K562 (cell line): Measurements from ENCODE around the gene TCAP. TPM values are rescaled to one million over a fixed set of nuclear protein-coding genes. Genes with fewer than 3 reads are reported as not detected.

ENCODE experiments used
- DMBX1 ChIP-seq: fragments of 250-450 bp; sonication (Bioruptor Pico); IDR thresholded peaks from 2 replicates; pipeline ENCODE4 v1.8.0; 2022; ENCODE audit warnings: inconsistent platforms, mild to moderate bottlenecking, moderate library complexity, borderline replicate concordance
- PRDM10 ChIP-seq: fragments of 450-650 bp; IDR thresholded peaks from 2 replicates; pipeline ENCODE4 v1.6.1; 2018; ENCODE audit not compliant: partially characterized antibody
- REST ChIP-seq, 2 experiments: fragments of 450-650 bp; formaldehyde crosslinking in 1 of 2; IDR thresholded peaks; 2 replicates each; pipeline versions ENCODE4 v1.4.0 to v1.6.1; 2014 to 2020; ENCODE audit warnings: mild to moderate bottlenecking in 2 of 2, borderline replicate concordance in 1 of 2, low read depth in 1 of 2
- SRF ChIP-seq, 2 experiments: fragments of 250-450, 450-650 bp in 1 of 2; sonication (Bioruptor Pico) in 1 of 2; sonication (generic) in 1 of 2; formaldehyde crosslinking; IDR thresholded peaks; 2 replicates each; pipeline versions ENCODE4 v1.5.0 to v1.5.1; 2020 to 2022; ENCODE audit warnings: mild to moderate bottlenecking in 1 of 2, missing genetic modification reagents in 1 of 2
- polyA plus RNA-seq, 8 experiments: library from polyadenylated mRNA; depleted of rRNA in 4 of 8; stranded (reverse) in 5 of 8; unstranded in 3 of 8; fragments of >200 nt; fragmentation: Nextera tagmentation in 2 of 8; fragmentation: Illumina TruSeq in 1 of 8; extraction: Ambion mirVana in 2 of 8; extraction: Trizol in 1 of 8; gene quantifications; 2 replicates each; pipeline versions ENCODE4 v1.2.1 to v1.2.3, GENCODE V29; 2011 to 2014; ENCODE audit warnings: inconsistent platforms in 1 of 8, missing spikeins in 1 of 8
- total RNA-seq, 7 experiments: library from RNA; depleted of rRNA in 6 of 7; stranded (reverse); fragments of >200 nt in 6 of 7; fragmentation: Illumina TruSeq in 2 of 7; extraction: Trizol in 2 of 7; gene quantifications; 2 replicates each; pipeline versions ENCODE4 v1.2.1 to v1.2.3, GENCODE V29; 2011 to 2021; ENCODE audit warnings: low replicate concordance in 1 of 7
- TF ChIP-seq, protein P1 (sequence below): fragments of 450-650 bp; IDR thresholded peaks from 2 replicates; pipeline ENCODE4 v1.6.1; 2014; ENCODE audit warnings: low read depth, mild to moderate bottlenecking, moderate library complexity, borderline replicate concordance
- TF ChIP-seq, protein P2 (sequence below): fragments of 250-450 bp; sonication (Bioruptor Pico); IDR thresholded peaks from 2 replicates; pipeline ENCODE4 v1.8.0; 2021; ENCODE audit warnings: mild to moderate bottlenecking, moderate library complexity

Gene TCAP
- total and polyA plus RNA-seq, 9 of the 15 experiments (the other 6 are each of a cell fraction or from before 2014, with no cell fraction given) = 0.33 to 1.4 (median 0.82) TPM; not detected in 2

- TF ChIP-seq, protein P1, sequence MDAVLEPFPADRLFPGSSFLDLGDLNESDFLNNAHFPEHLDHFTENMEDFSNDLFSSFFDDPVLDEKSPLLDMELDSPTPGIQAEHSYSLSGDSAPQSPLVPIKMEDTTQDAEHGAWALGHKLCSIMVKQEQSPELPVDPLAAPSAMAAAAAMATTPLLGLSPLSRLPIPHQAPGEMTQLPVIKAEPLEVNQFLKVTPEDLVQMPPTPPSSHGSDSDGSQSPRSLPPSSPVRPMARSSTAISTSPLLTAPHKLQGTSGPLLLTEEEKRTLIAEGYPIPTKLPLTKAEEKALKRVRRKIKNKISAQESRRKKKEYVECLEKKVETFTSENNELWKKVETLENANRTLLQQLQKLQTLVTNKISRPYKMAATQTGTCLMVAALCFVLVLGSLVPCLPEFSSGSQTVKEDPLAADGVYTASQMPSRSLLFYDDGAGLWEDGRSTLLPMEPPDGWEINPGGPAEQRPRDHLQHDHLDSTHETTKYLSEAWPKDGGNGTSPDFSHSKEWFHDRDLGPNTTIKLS = no peak
- TF ChIP-seq DMBX1 (CRISPR knock-in tag) = no peak
- no peak for TF ChIP-seq REST (IDR thresholded peaks at IDR 0.05; ENCODE audit: borderline replicate concordance)
- no peak for TF ChIP-seq REST (CRISPR knock-in tag; IDR thresholded peaks at IDR 0.05; ENCODE audit: low read depth)
- TF ChIP-seq, protein P2, sequence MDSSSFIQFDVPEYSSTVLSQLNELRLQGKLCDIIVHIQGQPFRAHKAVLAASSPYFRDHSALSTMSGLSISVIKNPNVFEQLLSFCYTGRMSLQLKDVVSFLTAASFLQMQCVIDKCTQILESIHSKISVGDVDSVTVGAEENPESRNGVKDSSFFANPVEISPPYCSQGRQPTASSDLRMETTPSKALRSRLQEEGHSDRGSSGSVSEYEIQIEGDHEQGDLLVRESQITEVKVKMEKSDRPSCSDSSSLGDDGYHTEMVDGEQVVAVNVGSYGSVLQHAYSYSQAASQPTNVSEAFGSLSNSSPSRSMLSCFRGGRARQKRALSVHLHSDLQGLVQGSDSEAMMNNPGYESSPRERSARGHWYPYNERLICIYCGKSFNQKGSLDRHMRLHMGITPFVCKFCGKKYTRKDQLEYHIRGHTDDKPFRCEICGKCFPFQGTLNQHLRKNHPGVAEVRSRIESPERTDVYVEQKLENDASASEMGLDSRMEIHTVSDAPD (CRISPR knock-in tag) = no peak
- no peak for TF ChIP-seq SRF (CRISPR knock-in tag; IDR thresholded peaks at IDR 0.05)
- TF ChIP-seq PRDM10 = no peak
These were observed 40.8 kb upstream of the TCAP start (continued) for GRCh38 chr17:39624313-39624712.
